GM19397 (cell line): ENCODE results near the gene TUBG1.
A peak's percentile ranks its signal among the peaks of the same experiment; 100 is the strongest.
"Not testable (repeated sequence)": the region's sequence is repeated elsewhere in the genome, so short reads cannot be mapped to it uniquely, and the experiment has no call there.

ENCODE experiments used
- ATAC-seq: cut with Tn5 transposase; IDR thresholded peaks from one replicate; pipeline ENCODE4 v1.9.1; 2021; ENCODE audit warnings: mild to moderate bottlenecking, moderate library complexity; ENCODE audit not compliant: unreplicated experiment

TUBG1 gene

DNA sequence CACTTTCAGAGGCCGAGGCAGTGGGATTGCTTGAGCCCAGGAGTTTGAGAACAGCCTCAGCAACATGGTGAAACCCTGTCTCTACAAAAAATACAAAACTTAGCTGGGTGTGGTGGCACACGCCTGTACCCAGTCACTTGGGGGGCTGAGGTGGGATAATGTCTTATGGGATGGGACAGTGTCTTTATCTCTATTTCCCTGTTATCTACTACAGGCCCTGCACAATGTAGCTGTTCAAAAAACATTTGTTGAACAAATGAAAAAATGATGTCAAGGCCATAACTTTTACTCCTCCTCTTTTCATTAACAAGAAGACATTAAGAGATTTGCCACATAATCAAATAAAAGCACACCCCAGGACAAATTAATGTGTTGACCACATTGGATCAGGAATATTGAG, 13.8 kb downstream of the TUBG1 start:
- ATAC-seq, result no peak

DNA sequence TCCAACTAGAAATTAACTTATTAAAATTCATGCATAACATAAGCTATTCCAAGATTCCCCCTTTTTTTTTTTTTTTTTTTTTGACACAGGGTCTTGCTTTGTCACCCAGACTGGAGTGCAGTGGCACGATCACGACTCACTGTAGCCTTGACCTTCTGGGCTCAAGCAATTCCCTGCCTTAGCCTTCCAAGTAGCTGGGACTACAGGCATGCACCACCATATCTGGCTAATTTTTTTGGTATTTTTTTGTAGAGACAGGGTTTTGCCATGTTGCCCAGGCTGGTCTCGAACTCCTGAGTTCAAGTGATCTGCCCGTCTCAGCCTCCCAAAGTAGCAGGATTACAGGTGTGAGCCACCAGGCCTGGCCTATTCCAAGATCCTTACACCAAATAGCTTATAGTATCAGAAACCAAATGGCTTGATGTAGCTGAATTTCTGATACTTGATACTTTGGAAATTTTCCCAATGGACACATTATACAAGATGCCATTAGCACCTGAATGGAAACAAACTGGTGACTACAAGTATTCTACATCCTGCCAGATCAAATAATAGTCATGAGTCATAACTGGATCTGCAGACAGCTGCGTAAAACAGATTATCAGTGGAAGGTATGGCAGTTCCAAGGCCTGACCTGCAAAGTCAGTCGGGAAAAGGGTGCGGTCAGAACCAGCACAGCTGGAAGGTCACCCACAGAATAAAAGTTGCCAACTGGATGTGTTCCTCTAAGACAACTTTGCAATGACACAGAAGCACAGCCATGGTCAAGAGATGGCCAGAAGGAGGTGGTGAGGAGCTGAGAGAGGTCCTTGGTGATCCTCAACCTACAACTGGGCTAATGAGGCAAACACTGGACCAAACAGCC, 14.5 kb downstream of the TUBG1 start:
- ATAC-seq, result no peak

GRCh38 chr17:42627032-42627764, 17.7 kb downstream of the TUBG1 start:
- not testable (repeated sequence) for ATAC-seq

- no peak for ATAC-seq
Observed at GRCh38 chr17:42629411-42630009, 20.0 kb downstream of the TUBG1 start.

- no peak for ATAC-seq
Observed at GRCh38 chr17:42632949-42633444, 23.5 kb downstream of the TUBG1 start.

DNA sequence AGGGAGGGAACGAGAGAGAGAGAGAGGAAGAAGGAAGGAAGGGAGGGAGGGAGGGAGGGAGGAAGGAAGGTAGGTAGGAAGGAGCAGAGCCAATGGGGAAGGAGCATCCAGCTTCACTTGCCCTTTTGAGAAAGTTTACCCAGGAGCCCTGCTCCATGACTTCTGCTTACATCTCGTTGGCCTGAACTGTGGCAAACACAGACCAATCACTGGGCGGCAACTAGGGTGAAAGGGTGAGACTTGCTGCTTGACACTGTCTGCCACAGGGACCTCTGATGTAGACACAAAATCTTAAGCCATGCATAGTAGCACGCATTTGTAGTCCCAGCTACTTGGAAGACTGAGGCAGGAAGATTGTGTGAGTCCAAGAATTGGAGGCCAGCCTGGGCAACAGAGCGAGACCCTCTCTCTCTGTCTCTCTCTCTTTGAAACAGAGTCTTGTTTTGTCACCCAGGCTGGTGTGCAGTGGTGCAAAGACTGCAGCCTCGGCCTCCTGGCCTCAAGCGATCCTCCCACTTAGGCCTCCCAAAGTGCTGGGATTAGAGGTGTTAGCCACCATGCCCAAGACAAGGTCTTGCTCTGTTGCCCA, 30.1 kb downstream of the TUBG1 start:
- ATAC-seq, result no peak

DNA sequence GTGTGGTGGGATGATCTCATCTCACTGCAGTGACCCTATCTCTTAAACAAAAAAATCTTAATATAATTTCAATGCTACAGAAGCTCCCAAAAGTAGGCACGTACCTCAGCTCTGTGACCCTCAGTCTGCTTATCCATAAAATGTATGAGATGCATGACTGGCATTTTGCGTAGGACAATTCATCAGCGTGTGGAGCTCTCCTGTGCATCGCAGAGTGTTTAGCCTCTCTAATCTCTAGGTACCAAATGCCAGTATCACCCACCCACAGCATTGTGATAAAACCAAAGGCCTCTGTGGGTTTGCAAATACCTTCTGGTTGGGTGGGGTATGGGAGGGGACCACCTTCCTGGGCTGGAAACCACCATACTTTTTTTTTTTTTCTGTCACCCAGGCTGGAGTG, 30.6 kb downstream of the TUBG1 start:
- no peak for ATAC-seq

DNA sequence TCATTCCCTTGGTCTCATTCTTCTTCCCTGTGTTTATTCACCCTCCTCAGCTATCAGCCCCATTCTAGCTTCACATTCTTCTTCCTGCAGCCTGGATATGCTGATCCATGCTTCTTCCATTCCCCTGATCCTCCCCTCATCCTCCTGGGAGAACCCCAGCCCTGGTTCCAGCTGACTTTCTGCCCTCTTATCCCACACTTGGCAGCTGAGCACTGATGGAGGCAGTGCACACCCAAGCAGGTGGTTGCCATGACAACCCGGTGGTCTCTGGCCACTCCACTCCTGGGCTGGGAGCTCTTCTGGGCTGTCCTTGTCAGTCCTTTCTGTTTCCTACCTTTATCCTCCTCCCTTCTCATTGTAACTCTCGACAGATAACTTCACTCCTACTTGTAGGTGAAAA, 32.9 kb downstream of the TUBG1 start:
- no peak for ATAC-seq

- ATAC-seq, result no peak
Observed at GRCh38 chr17:42647778-42648177, 38.3 kb downstream of the TUBG1 start.

- no peak for ATAC-seq
Observed at GRCh38 chr17:42651392-42651791, 41.9 kb downstream of the TUBG1 start.

GRCh38 chr17:42653179-42654124, 44.0 kb downstream of the TUBG1 start:
- ATAC-seq, result no peak

DNA sequence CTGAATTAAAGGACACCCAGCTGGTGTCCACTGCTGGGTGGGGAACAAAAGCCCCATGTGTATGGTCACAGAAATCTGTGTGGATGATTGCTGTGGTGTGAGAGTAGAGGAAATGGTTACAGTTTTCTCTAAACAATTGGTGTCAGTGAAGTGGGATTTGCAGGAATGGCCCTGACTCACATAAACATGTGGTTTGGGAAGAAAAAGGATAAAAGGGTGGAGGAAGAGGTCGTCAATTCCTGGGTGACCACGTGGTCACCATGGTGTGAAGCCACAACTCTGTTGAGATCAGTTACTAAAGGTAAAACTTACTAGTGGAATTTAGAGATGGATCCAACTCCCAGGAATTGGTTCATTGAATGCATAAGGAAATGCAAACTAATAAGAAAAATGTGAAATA, 46.0 kb downstream of the TUBG1 start:
- no peak for ATAC-seq

DNA sequence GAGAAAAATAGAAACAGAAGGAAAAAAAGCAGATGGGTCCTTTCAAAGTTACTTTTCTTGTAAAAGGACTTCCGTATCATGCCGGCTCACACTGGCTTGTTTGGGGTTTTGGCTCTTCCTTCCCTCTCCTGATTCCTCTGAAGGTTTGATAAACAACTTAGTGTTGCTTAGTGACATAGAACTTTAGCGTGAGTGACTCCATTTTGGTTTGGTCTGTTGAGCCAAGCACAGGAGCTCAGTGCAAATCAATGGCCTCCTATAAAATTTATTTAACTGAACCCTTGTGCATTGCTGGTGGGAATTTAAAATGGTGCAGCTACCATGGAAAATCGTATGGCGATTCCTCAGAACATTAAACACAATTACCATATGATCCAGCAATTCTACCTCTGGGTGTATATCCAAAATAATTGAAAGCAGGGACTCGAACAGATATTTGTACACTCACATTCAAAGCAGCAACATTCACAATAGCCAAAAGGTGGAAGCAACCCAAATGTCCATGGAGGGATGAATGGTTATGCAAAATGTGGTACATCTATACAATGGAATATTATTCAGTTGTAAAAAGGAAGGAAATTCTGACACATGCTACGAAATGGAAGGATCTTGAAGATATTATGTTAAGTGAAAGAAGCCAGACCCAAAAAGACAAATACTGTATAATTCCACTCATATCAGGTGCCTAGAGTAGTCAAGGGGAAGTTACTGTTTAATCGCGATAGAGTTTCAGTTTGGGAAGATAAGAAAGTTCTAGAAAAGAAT, 48.5 kb downstream of the TUBG1 start:
- ATAC-seq, result no peak

DNA sequence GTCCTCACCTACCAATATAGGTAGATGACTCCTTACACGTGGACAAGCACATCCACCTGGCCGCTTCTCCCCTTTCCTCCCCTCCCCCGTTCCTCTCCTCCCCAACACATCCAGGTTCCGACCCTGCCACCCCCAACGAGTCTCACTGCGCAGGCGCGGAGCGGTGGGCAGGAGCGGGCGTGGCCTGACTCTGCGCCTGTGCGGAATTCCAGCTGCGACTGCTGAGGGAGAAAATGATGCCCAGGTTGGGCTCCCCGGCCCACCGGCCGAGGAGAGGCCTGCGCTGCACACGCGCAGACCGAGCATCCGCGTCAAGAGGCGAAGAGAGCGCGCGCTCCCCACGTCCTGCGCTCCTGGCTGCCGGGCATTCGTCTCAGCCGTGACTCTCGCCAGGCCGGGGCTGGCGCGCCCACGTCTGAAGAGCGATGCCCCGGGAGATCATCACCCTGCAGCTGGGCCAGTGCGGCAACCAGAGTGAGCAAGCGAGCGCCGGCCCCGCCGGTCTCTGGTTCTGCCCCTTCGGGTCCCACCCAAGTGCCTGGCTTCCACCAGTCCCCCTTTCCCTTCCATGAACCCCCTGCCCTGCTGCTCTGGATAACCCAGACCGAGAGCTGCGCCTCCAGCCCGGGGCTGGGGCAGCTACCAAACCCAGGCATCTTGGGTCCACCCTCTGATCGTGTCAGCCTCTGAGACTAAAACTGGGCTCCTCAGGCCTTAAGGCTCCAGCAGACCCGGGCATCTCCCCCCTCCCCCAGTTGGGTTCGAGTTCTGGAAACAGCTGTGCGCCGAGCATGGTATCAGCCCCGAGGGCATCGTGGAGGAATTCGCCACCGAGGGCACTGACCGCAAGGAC, 49.8 kb downstream of the TUBG1 start, which contains the start of gene TUBG2:
Gene TUBG2, plus strand, starts transcription at position 206 of the 853 bp plus-strand sequence. Its CDS starts 220 bp downstream, at position 426.
- peak; percentile 54 for ATAC-seq

GRCh38 chr17:42659932-42660274, 50.4 kb downstream of the TUBG1 start:
- not testable (repeated sequence) for ATAC-seq

GRCh38 chr17:42660692-42661345, 51.3 kb downstream of the TUBG1 start:
- no peak for ATAC-seq
